Caco-2 (cell line): Measurements from ENCODE around the gene TNFRSF21. TPM values are rescaled to one million over a fixed set of nuclear protein-coding genes. Genes with fewer than 3 reads are reported as not detected.
"Not testable (repeated sequence)": the region's sequence is repeated elsewhere in the genome, so short reads cannot be mapped to it uniquely, and the experiment has no call there.

Source experiments
- BruUV-seq: library from RNA; stranded (reverse); fragments of 400-500 nt; replicated peaks from 2 replicates; lab custom pipeline; 2021; lab: Mats Ljungman, UMichigan
- CTCF ChIA-PET: fragments of 300-600 bp; sonication (Branson Sonifier 250); formaldehyde crosslinking; loops from one replicate; lab custom pipeline; 2022; ENCODE audit warnings: antibody characterized with exemption; lab: Charles Lee
- POLR2A ChIA-PET: fragments of 300-600 bp; sonication (Branson Sonifier 250); formaldehyde crosslinking; loops from one replicate; lab custom pipeline; 2022; ENCODE audit warnings: antibody characterized with exemption; lab: Charles Lee
- DNase-seq, 2 experiments: peaks; one replicate each; pipeline versions ENCODE4 v3.0.0 to v3.0.0-alpha.2; 2020 to 2022
- H3K27me3 ChIP-seq: replicated peaks from 2 replicates; pipeline ENCODE4 v1.6.0; 2011; ENCODE audit warnings: low read length; ENCODE audit not compliant: control insufficient read depth, insufficient read depth
- H3K36me3 ChIP-seq: 2 replicates; pipeline ENCODE4 v1.5.1; 2011; ENCODE audit warnings: low read length; ENCODE audit not compliant: control insufficient read depth, insufficient read depth
- H3K4me1 ChIP-seq: fragments of 250-450 bp; sonication (Bioruptor Pico); 2 replicates; pipeline ENCODE4 v1.5.1; 2020; ENCODE audit warnings: mild to moderate bottlenecking
- H3K4me3 ChIP-seq: 2 replicates; pipeline ENCODE4 v1.5.1; 2011; ENCODE audit warnings: low read depth, mild to moderate bottlenecking, control low read depth, low read length
- H3K9me3 ChIP-seq: fragments of 250-450 bp; sonication (Bioruptor Pico); 2 replicates; pipeline ENCODE4 v1.5.1; 2020; ENCODE audit warnings: mild to moderate bottlenecking, moderate library complexity
- H3K27ac Mint-ChIP-seq: one replicate; pipeline ENCODE4 v1.8.0; 2022; ENCODE audit warnings: mixed read lengths; ENCODE audit not compliant: unreplicated experiment
- H3K27me3 Mint-ChIP-seq: one replicate; pipeline ENCODE4 v1.8.0; 2022; ENCODE audit warnings: mixed read lengths; ENCODE audit not compliant: insufficient read depth, unreplicated experiment
- H3K36me3 Mint-ChIP-seq: one replicate; pipeline ENCODE4 v1.8.0; 2022; ENCODE audit warnings: mild to moderate bottlenecking, mixed read lengths; ENCODE audit not compliant: insufficient read depth, unreplicated experiment
- H3K4me1 Mint-ChIP-seq: one replicate; pipeline ENCODE4 v1.8.0; 2022; ENCODE audit warnings: low read depth, mixed read lengths; ENCODE audit not compliant: unreplicated experiment
- H3K4me3 Mint-ChIP-seq: one replicate; pipeline ENCODE4 v1.8.0; 2022; ENCODE audit warnings: mild to moderate bottlenecking, moderate library complexity, mixed read lengths; ENCODE audit not compliant: unreplicated experiment
- H3K9me3 Mint-ChIP-seq: one replicate; pipeline ENCODE4 v1.8.0; 2022; ENCODE audit warnings: mixed read lengths; ENCODE audit not compliant: unreplicated experiment
- intact Hi-C: fragments of 100-400 bp; cut with micrococcal nuclease; formaldehyde crosslinking; loops from one replicate; pipeline ENCODE4 v1.10.0; 2022; ENCODE audit not compliant: unreplicated experiment
- total RNA-seq: library from RNA; stranded (reverse); gene quantifications from 2 replicates; pipeline ENCODE4 v1.2.3, GENCODE V29; 2022
- TF ChIP-seq, protein P1 (sequence below), 2 experiments: fragments of 200-600 bp in 1 of 2; IDR thresholded peaks; 1 replicate in 1 of 2; 2 replicates in 1 of 2; pipeline versions ENCODE4 v1.5.1 to v1.8.0; 2011 to 2022; ENCODE audit warnings: antibody characterized with exemption in 1 of 2, control low read depth in 1 of 2, inconsistent platforms in 1 of 2, low read depth in 1 of 2, low read length in 1 of 2, mild to moderate bottlenecking in 1 of 2, moderate library complexity in 1 of 2; ENCODE audit not compliant: insufficient read depth in 1 of 2, severe bottlenecking in 1 of 2, unreplicated experiment in 1 of 2

Gene TNFRSF21
- total RNA-seq, 1 experiment from 2014 or later: 60.8 TPM

DNA sequence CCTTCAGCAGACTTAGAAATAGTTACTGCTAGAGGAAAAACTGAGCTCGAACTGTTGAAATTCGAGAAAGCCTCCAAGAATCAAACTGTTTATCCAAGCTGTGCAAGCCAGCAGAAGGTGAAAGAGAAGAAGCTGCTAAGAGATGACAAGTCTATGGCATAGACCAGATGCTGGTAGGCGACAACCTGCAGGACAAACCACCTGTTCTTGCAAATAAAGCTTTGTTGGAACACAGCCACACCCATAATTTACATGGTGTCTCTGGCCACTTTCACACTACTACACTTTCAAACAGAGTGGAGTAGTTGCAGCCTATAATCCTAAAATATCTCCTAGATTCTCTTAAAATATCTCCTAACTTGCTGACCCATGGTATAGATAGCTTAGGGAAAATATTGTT is 33.3 kb downstream of the TNFRSF21 start:
- H3K9me3 ChIP-seq: no peaks in the 10 kb centered on the region
- Mint-ChIP-seq H3K4me1 (peaks cover 39% of the 10 kb centered on the region), H3K27me3 (no peaks in the 10 kb centered on the region), H3K36me3 (peaks cover 88% of the 10 kb centered on the region), H3K4me3 (no peak overlapping the region), H3K27ac (no peak overlapping the region), H3K9me3 (no peaks in the 10 kb centered on the region)
- peaks cover 5% of the 10 kb centered on the region for H3K36me3 ChIP-seq
- ChIA-PET CTCF (no interaction called here), POLR2A (no interaction called here)
- no peak for DNase-seq
- TF ChIP-seq, protein P1, sequence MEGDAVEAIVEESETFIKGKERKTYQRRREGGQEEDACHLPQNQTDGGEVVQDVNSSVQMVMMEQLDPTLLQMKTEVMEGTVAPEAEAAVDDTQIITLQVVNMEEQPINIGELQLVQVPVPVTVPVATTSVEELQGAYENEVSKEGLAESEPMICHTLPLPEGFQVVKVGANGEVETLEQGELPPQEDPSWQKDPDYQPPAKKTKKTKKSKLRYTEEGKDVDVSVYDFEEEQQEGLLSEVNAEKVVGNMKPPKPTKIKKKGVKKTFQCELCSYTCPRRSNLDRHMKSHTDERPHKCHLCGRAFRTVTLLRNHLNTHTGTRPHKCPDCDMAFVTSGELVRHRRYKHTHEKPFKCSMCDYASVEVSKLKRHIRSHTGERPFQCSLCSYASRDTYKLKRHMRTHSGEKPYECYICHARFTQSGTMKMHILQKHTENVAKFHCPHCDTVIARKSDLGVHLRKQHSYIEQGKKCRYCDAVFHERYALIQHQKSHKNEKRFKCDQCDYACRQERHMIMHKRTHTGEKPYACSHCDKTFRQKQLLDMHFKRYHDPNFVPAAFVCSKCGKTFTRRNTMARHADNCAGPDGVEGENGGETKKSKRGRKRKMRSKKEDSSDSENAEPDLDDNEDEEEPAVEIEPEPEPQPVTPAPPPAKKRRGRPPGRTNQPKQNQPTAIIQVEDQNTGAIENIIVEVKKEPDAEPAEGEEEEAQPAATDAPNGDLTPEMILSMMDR (IDR thresholded peaks at IDR 0.05; ENCODE audit: insufficient read depth in 1 of 2, low read depth in 1 of 2, low read length in 1 of 2, severe bottlenecking in 1 of 2, unreplicated experiment in 1 of 2): no peak
- H3K27me3 ChIP-seq: no peaks in the 10 kb centered on the region
- H3K4me1 ChIP-seq: peaks cover 35% of the 10 kb centered on the region
- intact Hi-C loops: no loop called here
- BruUV-seq: no TSS peak
- no peak overlapping the region for H3K4me3 ChIP-seq

DNA sequence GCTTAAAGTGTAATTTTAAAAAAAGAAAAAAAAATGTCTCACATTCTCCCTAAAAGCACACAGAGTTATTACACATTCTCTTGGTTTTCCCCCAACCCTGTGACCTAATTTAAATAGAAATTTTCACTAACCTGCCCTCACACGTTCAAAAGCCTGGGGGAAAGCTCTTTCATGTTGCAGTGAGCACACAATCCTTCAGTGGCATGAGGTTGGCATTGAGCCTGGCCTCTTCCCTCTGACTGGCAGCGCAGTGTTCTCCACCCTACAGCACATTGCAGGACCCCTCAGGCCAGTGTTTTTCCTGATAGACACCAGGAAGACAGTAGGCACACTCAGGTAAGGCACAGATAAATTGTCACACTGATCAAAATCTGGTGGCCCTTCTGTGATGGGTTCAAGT is 34.1 kb downstream of the TNFRSF21 start:
- H3K4me3 Mint-ChIP-seq: no peak overlapping the region
- DNase-seq: no peak
- Histone ChIP-seq H3K4me1 (peaks cover 35% of the 10 kb centered on the region), H3K9me3 (no peaks in the 10 kb centered on the region), H3K4me3 (no peak overlapping the region), H3K36me3 (peaks cover 5% of the 10 kb centered on the region), H3K27me3 (no peaks in the 10 kb centered on the region)
- no TSS peak for BruUV-seq
- POLR2A ChIA-PET: no interaction called here
- CTCF ChIA-PET: no interaction called here
- H3K9me3 Mint-ChIP-seq: no peaks in the 10 kb centered on the region
- H3K27ac Mint-ChIP-seq: no peak overlapping the region
- intact Hi-C loops: no loop called here
- peaks cover 45% of the 10 kb centered on the region for H3K4me1 Mint-ChIP-seq
- H3K36me3 Mint-ChIP-seq: peaks cover 85% of the 10 kb centered on the region
- TF ChIP-seq, protein P1 (IDR thresholded peaks at IDR 0.05; ENCODE audit: insufficient read depth in 1 of 2, low read depth in 1 of 2, low read length in 1 of 2, severe bottlenecking in 1 of 2, unreplicated experiment in 1 of 2): no peak
- no peaks in the 10 kb centered on the region for H3K27me3 Mint-ChIP-seq

DNA sequence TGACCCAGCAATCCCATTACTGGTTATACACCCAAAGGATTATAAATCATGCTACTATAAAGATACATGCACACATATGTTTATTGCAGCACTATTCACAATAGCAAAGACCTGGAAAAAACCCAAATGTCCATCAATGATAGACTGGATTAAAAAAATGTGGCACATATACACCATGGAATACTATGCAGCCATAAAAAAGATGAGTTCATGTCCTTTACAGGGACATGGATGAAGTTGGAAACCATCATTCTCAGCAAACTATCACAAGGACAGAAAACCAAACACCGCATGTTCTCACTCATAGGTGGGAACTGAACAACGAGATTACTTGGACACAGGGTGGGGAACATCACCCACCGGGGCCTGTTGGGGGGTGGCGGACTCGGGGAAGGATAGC is 34.6 kb downstream of the TNFRSF21 start:
- H3K27me3 ChIP-seq, BruUV-seq, DNase-seq, intact Hi-C loops, H3K27me3 Mint-ChIP-seq, H3K4me3 Mint-ChIP-seq, CTCF ChIA-PET, POLR2A ChIA-PET, H3K27ac Mint-ChIP-seq, H3K9me3 ChIP-seq, H3K4me3 ChIP-seq, H3K9me3 Mint-ChIP-seq, H3K36me3 ChIP-seq: not testable (repeated sequence)
- H3K4me1 Mint-ChIP-seq: peaks cover 48% of the 10 kb centered on the region
- peaks cover 31% of the 10 kb centered on the region for H3K4me1 ChIP-seq
- H3K36me3 Mint-ChIP-seq: peaks cover 80% of the 10 kb centered on the region
